ENCODE measurements around the gene RAB31.

Gene RAB31

DNA sequence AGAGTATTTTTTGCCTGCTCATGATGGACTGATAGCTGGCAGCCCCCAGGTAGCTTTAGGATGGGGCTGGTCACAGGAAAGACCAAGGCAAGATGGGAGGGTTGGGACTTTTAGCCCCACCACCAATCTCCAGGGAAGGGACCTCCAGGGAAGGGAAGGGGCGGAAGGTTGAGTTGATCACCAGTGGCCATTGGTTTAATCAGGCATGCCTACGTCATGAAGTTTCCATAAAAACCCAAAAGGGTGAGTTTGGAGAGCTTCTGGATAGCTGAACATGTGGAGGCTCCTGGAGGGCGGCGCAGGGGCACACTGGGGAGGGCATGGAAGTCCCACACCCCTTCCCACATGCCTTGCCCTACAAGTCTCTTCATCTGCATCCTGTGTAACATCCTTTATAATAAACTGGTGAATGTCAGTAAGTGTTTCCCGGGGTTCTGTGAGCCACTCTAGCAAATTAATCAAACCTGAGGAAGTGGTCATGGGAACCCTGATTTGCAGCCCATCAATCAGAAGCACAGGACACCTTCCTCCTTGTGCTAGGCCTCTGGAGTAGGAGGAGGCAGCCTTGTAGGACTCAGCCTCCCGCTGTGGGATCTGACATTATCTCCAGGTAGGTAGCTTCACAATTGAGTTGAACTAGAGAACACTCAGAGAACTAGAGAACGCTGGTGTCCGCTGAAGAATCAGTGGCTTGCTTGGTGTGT is 30.3 kb downstream of the RAB31 start:
- no peak for DNase-seq

GRCh38 chr18:9739516-9739915 is 31.4 kb downstream of the RAB31 start:
- DNase-seq = no peak

DNA sequence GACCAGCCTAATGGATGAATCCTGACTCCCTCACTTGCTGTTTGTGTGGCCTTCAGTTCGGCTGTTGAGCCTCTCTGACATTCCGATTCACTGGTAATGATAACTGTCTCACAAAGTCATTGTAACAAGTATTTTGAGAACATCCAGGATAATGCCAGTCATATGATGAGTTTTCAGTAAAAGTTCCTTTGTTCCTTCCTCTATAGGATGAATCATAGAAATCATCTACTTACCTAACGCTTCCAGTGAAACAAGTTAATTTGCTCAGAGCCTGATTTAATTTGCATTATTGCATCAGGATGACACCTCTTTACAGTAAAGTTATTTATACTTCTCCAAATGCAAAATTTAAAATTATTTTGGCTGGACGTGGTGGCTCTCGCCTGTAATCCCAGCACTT is 32.0 kb downstream of the RAB31 start:
- DNase-seq = no peak

DNA sequence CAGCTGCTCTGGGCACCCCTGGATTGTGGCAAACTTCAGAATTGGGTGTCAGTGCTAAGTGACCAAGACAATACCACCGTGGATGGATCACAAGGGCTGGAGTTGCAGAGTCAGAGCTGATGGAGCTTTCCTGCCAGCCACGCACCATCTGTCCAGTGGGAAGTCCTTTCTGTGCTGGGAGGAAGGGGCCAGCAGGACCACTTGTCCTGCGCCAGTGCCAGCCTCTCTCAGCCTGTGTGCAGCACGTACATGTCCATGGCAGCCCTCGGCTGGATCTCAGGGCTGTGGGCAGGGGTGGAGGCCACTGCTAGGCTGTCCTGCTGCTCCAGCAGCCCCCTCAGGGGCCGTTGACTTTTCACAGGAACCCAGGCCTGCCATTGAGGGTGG is 33.3 kb downstream of the RAB31 start:
- DNase-seq = no peak

DNA sequence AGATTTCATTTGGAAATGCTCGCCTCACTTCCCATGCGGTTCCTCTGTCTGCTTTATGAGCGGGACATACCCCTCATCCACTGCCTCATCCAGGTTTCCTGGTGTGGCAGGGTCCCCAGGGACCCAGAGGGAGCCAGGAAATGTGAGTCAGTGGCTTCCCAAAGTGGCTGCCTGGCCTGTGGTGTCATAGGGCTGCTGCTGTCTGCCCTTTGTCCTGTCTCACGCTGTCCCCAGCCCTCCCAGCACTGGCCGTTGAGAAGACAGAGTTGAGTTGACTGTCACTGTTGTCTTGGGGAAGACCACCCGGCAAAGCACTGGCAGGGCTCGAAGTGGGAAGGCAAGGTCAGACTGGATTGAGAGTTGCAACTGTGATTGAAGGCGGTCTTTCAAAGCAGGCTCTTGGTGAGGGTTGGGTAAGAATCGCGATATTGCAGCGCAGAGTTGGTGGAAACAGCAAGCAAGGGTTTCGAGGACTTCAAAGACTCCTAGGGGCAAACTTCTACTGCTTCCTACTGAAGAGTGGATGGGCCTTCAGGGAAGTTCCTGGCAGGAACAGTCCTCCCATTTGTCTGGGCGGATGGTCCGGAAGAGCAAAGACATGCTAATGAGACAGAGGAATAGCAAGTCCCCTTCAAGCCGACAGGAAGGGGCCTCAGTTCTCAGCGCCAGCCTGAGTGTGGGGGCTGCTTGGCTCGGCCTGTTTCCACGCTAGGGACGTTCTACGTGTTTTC is 33.9 kb downstream of the RAB31 start:
- no peak for DNase-seq

- peak; percentile 56 for DNase-seq
Observed at GRCh38 chr18:9742524-9743131, 34.5 kb downstream of the RAB31 start.

DNA sequence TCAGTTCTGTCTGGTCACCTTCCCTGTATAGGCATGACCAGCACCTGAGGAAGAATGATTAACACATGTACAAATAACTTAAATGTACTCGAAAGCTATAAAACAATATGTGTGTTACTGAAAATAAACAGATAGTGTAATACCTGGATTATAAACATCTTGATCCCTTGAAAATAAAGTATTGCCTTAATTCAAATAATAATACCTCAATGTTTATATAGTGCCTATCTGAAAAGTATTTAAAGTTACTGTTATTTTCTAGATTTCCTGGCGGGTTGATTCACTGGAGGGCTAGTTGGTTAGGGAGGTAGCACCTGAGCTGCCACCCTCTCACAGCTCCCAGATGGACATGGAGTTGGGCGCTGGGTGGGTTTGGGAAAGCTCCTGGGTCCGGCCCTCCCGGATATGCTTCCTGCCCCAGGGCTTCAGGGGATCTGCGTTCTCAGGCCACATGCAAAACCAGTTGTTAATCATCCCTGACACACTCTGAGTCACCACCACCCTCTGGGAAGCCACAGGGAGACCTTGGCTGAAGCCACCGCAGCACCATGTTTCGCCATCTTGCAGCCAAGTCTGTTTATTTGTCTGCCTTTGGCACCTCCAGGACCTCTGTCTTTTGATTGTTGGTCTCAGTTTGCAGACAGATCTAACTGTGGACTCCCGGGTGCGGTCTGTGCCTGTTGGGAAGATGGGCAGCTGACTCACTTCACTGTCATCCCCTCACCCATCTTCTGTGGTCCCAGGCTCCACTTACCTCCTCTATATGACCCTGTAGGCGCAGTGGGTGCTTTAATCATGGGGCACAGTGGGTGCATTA is 35.3 kb downstream of the RAB31 start:
- peak; percentile 80 for DNase-seq

DNA sequence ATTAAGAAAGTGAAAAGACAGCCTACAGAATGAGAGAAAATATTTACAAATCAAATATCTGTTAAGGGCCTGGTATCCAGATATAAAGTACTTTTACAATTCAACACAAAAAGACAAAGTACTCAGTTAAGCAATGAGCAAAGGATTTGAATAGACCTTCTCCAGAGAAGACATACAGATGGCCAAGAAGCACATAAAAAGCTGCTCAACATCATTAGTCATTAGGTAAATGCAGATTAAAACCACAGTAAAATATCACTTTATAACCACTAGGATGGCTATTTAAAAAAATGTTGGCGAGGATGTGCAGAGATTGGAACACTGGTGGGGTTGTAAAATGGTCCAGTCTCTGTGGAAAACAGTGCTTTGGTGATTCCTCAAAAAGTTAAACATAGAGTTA is 38.9 kb downstream of the RAB31 start:
- no peak for DNase-seq

DNA sequence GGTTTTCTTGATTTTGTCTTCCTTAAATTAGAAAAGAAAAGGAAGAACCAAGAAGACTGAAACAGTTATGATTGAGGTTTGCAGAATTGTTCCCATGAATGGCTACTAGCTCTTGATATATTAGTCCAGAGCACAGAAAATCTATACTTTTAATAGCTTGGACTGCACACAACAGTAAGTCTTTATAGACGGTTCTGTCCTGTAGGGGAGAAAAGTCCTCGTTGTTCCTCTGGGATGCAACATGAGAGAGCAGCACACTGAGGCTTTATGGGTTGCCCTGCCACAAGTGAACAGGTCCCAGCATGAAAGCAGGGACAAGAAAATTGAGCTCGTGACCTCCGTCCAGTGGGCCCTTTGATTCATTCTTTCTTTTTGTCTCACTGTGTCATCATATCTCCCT is 41.5 kb downstream of the RAB31 start:
- DNase-seq = no peak

DNA sequence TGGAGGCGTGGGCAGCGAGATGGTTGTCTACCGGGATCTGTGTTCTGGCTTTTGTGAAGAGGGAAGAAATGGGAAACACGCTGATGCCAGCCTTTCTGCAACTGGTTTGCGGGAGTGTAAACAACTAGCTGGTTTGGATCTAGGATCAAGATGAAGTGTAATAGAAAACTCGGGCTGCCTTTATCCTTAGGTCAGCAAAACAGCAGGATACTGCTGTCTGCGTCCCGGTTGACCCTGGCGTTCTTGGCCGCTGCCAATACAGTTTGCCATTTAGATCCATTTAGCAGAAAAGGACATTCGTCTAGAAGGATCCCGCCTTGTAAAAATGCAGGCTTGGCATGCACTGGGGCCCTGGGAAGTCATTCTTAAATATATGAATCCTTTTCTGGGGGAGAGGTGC is 42.0 kb downstream of the RAB31 start:
- no peak for DNase-seq

DNA sequence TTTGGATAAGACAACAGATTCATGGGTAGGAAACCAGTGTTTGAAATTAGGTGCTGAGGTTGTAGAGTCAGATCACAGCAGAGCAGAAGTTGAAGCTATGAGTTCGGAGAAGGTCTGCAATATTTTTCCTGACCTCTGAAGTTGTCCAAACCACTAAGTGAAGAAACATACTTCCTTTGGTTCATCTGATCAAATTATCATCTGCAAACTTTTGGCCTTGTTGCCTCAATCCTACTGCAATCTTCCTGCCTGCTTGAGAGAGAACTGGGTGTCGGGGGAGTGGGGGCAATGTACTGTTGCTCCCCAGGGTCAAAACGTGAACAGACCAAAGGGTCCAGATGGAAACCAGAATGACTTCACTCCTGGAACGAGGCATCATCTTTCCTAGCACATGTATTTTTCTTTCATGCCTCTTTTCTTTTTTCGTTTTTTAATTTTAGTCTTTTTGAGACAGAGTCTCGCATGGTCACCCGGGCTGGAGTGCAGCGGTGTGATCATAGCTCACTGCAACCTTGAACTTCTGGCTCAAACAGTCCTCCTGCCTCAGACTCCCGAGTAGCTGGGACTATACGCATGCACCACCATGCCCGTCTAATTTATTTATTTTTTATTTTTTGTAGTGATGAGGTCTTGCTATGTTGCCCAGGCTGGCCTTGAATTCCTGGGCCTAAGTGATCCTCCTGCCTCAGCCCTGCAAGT is 42.7 kb downstream of the RAB31 start:
- peak; percentile 99 for DNase-seq

GRCh38 chr18:9751371-9752031 is 43.4 kb downstream of the RAB31 start:
- DNase-seq = no peak

DNA sequence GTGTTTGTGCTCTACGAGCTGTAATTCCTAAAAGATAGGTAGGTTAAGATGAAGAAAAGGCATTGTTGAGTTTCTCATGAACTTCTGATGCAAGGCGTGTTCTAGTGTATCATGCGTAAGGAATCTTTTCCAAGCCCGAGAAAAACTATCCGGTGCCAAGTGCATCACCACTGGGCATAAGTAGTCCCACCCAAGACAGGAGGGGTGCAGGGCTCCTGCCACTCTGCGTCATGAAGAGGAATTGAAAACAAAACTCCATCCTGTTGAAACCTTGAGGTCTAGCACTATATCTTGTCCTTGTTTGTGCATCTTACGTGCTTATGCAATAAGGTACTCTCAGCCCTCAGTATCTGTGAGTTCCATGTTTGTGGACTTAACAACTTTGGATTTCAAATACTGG is 45.7 kb downstream of the RAB31 start:
- no peak for DNase-seq

DNA sequence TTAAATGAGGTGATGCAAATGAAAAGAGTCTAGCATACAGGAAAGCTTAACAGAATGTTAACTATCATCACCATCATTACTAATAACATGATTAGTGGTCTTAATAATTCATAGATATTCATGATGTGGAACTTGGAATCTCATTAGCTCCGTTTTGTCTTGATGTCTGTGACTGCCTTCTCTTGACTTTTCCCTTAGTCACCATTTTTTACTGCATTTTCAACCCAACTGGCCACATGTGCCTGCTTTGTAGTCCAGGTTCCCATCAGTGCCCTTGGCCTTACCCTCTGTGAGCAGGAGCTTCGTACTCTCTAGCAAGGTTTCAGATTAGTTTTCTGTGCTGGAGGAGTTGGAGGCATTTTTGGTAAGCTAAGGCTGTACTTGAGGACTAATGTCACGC is 47.0 kb downstream of the RAB31 start:
- no peak for DNase-seq

- peak; percentile 92 for DNase-seq
Observed at GRCh38 chr18:9755615-9756014, 47.5 kb downstream of the RAB31 start.

DNA sequence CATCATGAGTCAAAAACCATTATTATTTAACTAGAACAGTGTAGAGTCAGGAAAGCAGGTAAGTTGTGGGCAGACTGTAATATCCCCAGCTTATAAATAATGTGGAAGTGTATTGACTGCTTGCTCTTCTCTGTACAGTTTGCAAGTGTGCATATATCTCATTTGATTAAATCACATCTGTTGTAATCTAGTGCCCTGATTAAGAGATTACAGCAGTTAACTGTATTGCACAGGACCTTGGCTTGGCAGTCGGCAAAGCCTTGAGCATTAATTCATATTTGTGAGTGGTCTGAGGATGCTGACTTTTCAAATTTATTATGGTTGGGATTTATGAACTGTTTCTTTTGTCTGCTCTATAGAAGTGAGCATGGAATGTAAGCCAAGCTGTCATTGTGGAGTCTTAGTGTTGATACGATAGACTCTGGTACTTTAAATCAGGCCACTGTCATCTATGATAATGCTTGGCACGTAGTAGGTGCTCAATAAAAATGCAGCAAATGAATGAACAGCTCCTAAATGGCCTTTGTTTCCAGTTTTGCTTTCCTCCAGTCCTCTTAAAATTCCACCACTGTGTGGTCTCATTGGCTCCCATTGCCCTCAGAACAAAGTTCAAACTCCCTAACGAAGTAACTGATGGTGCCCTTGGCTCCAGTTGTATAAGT is 48.3 kb downstream of the RAB31 start:
- DNase-seq = peak; percentile 61

GRCh38 chr18:9756933-9757470 is 48.9 kb downstream of the RAB31 start:
- DNase-seq = no peak

- no peak for DNase-seq
Observed at GRCh38 chr18:9757827-9758621, 49.9 kb downstream of the RAB31 start.

DNA sequence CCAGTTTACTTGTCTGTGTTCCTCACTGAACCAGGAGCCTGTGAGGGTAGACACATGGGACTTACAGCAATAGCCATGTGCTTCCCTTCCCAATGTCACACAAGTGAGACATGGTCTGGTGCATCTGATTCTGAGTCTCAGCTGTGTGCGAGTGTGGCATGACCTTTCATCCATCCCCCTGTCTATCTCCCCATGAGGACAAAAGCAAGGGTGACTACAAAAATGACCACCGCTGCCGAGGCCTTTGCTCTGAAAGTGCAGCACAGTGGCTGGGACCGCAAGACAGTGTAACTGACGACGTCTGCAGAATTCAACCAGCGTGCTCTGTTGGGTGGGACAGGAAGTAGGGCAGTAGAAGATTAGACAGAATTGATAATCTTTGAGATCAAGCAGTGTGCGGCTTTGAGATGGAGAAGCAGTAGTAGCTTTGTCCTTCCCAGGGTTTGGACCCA is 50.5 kb downstream of the RAB31 start:
- peak; percentile 90 for DNase-seq

DNA sequence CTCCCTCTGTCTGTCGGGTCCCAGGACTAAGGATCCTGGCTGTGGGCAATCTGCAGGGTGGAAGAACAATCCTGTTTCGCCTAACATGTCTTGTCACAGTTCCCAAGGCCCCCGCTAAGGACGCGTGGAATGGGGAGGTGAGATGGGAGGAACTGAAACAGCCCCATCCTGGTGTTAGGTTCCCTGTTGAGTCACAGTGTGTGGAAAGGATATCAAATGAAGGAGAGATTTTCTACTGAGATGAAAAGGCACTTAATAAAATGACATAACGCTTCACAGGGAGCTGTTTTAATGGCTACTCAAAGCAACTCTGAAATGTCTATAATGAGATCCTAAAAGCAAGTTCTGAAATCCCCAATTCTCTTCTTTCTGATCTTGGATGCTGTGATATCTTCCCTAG is 52.5 kb downstream of the RAB31 start:
- no peak for DNase-seq
